DOHH2 (cell line): ENCODE data around the gene CHN2.

Source experiments
- CTCF ChIP-seq: fragments of 200-600 bp; sonication (generic); IDR thresholded peaks from one replicate; pipeline ENCODE4 v1.5.1; 2014; ENCODE audit warnings: antibody characterized with exemption, mild to moderate bottlenecking, low read depth, low read length; ENCODE audit not compliant: poor library complexity, severe bottlenecking
- EZH2phosphoT487 ChIP-seq: fragments of 200-600 bp; sonication (generic); IDR thresholded peaks from 2 replicates; pipeline ENCODE4 v1.6.1; 2017; ENCODE audit warnings: borderline replicate concordance, mild to moderate bottlenecking, antibody characterized with exemption, low read length, moderate library complexity, mixed read lengths

GRCh38 chr7:29414216-29414615 lies 219.6 kb downstream of the CHN2 start:
- no peak for TF ChIP-seq CTCF
- no peak for TF ChIP-seq EZH2phosphoT487
